Ramos (cell line): ENCODE results near the gene VCX3A.
"Not testable (repeated sequence)": the region's sequence is repeated elsewhere in the genome, so short reads cannot be mapped to it uniquely, and the experiment has no call there.

Experiments
- in situ Hi-C: fragments of 300-500 bp; cut with MboI; formaldehyde crosslinking; loops from one replicate; pipeline ENCODE4 v1.14.3; 2022; ENCODE audit warnings: low sequenced_read_pairs; ENCODE audit not compliant: unreplicated experiment

VCX3A gene

DNA sequence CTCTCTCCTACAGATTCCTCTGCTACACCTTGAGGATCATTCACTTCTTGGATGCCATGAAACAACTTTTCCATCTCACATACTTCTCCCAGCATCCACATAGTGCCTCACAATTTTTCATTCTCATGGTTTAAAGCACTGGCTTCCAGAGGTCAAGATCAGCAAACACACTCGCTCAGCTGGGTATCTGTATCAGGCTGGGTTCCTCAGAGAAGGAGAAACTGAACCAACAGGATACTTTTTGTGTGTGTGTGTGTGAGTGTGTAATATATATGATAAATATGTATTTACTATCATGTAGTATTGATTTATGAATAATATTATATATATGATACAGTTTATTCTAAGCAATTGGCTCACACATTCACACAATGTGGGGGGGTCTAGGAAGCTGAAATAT is at the start of gene VCX3A:
TSS of gene VCX3A (minus strand) at position 101 of the 400 bp plus-strand sequence. CDS start 621 bp downstream, outside the sequence.
- in situ Hi-C loops = not testable (repeated sequence)

DNA sequence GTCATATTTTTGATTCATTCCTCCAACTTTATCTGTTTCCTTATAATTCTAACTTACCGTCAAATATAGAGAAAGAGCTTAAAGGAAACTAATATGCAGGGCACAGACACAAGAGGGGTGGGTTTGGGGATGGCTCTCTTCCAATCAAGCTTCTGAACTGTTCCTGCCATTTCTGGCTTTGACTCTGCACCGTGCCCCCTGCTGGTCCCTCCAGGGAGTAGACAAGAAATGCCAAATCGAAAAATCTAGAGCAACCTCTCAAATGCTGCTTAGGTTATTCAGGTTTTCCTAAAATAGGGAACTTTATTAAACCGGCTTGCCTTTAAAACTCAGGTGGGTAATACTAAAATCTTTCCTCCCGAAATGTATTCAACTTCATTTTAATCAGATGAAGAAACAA is 39.8 kb upstream of the VCX3A start:
- in situ Hi-C loops = no loop called here

DNA sequence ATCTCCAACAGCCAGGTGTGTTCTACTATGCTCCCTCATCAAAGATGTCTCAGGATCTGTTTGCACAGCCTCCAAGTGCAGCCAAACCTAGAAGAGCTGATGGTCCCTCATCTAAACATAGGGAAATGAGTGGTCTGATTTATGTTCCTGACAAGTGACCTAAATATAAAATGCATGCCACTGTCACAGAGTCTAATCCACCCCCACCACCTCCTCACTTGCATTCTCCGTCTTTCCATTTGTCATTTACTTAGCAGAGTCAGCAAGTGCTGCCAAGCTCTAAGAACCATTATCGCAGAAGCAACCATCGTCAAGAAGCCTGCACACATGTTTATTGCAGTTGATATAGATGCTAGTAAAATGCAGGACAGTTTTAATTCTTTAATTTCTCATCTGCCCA is 33.1 kb upstream of the VCX3A start:
- in situ Hi-C loops = no loop called here

DNA sequence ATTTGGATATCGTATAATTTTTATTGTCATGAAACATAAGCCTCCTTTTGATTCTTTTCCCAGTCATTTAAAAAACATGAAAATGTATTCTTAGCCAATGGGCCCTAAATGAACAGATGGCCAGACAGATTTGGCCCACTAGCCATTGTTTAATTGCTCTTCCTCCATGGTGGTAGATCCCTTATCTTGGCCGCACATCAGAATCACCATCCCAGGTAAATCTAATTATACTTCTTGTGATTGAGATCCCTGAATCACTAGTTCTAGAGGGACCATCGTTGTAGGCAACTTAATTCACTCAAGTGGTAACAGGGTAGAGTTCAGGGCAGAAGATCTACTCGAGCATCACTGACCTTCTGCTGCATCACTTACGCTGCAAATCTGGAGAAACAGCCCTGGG is 24.1 kb upstream of the VCX3A start:
- in situ Hi-C loops = no loop called here

DNA sequence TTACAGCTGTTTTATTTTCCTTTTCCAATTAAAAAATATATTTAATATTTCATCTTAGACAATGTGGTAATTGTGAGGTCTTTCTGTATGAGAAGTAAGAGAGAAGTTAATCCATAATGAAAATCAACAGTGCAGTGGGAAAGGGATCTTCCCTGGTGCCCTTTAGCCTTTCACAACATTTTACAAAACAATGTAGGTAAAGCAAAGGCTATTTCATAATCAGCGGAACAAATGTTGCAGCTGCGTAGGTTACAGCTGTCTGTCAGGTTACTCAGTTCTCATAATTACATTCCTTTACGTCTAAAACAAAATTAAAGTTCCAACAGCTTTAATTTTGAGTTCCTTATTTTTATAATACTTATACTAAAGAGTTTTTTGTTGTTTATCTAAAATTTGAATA is 22.8 kb upstream of the VCX3A start:
- in situ Hi-C loops = no loop called here

DNA sequence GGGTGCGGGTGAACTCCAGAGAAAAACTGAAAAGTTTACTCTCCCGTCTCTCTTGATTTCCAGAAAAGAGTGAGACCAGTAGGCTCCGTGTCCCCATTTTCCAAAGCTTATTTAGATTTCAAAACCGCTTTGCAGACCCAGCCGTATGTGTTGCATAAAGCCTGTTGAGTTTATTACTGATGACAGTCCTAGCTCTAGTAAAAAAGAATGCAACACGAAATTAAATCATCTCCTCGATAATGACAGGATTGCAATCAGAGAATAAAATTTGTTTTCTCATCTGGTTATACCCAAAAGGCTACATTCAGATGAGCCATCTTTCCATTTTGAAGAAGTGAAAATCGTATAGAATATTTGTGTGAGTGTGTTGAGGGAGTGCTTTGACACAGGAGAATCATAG is 16.1 kb upstream of the VCX3A start:
- in situ Hi-C loops = no loop called here

DNA sequence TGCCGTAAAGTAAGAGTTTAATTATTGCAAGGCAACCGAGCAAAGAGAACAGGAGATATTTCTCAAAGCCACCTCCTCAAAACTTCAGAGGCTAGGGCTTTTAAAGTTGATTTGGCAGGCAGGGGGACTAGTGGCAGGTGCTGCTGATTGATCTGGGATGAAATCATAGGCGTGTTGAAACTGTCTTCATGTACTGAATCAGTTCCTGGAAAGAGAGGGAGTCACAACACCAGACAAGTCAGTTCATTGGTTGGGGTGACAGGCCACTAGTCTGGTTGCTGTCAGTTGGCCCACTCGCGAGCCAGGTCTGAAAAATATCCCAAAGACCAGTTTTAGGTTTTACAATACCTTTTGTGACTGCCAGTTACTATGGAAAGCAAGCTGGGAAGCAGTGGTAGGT is 10.8 kb upstream of the VCX3A start:
- in situ Hi-C loops = no loop called here

DNA sequence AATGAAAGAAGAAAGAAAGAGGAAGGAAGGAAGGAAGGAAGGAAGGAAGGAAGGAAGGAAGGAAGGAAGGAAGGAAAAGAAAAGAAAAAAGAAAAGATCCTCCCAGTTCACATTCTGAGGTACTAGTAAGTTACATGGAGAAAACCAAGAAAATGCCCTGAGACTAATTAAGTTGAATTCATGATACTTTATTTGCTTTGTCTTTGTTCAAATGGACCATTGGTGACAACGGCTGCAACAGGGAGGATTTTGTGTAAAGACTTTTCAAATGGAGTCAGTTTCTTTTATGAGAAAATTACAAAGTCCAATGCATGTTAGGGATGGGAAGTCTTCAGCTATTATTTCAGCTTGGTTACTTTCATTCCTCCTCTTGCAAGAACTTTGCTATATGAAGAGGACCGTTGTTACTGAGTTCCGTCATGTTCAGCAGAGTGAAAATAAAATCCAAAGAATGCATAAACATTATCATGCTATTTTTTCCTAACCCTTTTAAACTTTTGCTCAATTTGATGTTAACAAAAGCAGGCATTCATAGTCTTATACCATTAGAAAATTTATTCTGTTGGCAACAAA is 8.3 kb downstream of the VCX3A start:
- in situ Hi-C loops = no loop called here

DNA sequence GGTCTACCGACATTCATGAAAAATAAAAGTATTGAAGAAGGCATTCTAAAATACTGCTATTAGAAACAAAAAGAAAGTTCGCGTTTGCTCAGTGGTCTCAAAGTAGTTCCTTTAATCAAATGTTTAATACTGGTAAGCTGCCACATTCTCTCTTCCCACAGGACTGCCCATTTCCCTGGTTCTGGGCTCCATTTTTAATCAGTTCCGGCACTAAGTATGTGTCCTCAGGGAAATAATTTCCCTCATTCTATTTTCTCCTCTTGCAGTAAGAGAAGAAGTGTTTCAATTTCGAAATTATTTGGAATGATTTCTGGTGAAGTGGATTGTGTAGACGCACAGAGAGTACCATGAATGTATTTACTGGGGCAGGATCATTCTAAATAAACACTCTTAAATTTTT is 17.5 kb downstream of the VCX3A start:
- in situ Hi-C loops = no loop called here

DNA sequence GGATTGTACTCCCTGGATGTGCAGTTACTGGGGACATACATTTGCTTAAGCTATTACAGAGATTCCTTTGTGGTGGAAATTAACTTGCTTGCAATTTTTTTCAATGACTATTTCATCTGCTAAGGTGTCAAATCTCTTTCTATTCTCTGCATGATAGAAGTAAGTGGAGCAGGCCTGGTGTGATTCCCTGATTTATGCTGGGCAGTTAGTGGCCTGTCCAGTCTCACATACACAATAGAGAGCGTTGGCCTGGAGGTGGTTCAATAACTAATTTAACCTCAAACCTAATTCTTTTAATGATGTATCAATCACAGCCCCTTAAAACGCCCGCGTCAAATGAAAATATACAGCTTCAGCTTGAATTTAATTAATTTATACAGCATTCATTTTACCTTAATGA is 28.5 kb downstream of the VCX3A start:
- in situ Hi-C loops = no loop called here

DNA sequence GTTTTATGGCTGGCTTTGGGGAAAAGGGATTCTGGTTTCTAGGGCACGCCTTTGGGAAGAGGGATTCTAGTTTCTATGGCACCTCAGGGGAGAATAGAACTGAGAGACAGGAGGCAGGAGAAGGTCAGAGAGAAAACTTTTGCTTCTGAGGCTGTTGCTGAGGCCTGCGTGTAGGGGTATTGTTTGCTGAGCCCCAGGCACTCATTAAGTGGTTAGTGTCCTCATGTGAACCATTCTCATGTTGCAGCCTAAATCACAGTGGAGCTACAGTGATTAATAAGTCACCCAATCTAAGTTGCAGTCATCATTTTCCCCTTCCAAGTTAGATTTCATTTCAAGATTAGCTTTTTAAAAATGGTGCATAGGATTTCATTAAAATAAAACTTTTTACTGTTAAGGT is 29.0 kb downstream of the VCX3A start:
- in situ Hi-C loops = no loop called here

DNA sequence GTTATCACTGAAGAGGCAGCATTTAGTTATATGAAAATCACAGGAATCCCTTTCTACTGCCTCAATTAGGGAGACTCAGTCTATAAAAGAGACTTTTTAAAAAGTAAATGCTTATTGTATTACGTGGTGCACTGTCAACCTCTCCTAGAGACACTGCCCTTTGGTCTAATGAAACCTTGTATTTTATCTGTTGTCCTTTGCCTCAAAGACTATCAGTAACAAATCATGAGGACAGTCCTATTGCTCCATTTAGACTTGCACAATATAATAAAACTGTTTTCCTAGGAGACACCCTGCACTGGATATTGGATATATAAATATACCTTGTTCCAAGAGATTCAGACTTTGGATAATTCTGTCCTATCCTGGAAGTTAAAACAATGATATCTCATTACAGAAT is 34.2 kb downstream of the VCX3A start:
- in situ Hi-C loops = no loop called here

DNA sequence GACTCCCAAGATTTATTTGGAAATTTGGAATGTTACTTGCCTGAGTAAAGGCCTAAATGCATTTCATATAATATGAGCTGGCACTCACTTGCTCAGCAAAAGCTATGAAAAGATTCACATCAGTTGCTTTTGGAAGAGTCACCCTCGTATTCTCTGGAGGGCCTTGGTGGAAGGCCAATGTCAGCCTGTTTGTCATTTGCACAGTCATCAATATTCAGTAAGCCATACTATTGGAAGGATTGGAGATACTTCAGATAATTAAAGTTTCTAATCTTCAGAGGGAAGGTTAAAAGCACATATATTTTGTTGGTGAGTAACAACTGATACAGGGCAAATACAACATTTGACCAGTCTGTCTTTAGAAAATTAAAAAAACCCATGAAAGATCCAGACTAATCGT is 36.6 kb downstream of the VCX3A start:
- in situ Hi-C loops = no loop called here
